GM19324 (cell line): ENCODE results near the gene UNC93A.
"Not testable (repeated sequence)": the region's sequence is repeated elsewhere in the genome, so short reads cannot be mapped to it uniquely, and the experiment has no call there.

Experiments used
- ATAC-seq: cut with Tn5 transposase; IDR thresholded peaks from one replicate; pipeline ENCODE4 v1.9.1; 2021; ENCODE audit warnings: mild to moderate bottlenecking, moderate library complexity; ENCODE audit not compliant: unreplicated experiment, low FRiP score

Gene UNC93A

DNA sequence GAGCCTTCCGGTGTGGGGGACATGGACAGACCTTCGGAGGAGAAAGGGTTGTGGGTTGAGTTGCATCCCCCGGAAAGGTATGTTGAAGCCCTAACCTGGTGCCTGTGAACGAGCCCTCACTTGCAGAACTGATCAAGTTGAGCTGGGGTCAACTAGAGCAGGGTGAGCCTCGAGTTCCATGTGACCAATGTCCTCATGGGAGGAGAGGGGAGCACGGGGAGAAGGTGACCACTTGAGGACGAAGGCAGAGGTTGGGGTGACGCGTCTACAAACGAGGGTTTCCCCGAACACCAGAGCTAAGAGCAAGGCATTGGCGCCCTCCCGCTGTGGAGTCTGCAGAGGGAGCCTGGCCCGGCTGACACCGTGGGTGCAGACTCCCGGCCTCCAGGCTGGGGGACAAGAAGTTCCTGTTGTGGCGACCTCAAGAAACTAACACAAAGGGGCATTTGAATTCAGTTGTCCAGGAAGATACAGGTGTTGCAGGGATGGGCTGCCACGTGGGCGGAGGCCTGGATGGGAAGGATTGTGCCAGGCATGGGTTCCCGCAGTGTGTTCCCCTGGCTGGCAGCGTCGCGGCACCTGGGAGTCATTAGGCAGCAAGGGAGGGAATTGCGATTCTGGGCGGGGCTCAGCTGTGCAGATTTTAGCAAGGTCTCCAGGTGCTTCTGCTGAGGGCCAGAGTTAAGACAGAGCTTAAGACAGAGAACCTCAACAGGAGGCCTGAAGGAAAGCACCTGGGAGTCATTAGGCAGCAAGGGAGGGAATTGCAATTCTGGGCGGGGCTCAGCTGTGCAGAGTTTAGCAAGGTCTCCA, 20.4 kb upstream of the UNC93A start:
- ATAC-seq: no peak

DNA sequence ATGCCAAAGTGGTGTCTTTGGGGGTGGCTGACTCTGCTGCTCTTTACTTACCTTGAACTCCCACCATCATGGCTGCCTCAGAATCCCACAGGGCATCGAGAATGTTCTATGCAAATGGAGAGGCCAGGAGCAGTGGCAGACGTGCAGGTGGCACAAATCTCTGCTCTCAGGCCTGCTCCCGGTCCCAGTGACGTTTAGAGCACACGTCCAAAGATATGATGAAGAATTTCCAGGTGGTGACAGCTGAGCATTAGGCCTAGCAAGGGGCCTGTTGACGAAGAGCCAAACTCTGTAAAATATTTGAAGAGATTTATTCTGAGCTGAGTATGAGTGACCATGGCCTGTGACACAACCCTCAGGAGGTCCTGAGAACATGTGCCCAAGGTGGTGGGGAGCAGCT, 19.0 kb upstream of the UNC93A start:
- ATAC-seq: no peak

DNA sequence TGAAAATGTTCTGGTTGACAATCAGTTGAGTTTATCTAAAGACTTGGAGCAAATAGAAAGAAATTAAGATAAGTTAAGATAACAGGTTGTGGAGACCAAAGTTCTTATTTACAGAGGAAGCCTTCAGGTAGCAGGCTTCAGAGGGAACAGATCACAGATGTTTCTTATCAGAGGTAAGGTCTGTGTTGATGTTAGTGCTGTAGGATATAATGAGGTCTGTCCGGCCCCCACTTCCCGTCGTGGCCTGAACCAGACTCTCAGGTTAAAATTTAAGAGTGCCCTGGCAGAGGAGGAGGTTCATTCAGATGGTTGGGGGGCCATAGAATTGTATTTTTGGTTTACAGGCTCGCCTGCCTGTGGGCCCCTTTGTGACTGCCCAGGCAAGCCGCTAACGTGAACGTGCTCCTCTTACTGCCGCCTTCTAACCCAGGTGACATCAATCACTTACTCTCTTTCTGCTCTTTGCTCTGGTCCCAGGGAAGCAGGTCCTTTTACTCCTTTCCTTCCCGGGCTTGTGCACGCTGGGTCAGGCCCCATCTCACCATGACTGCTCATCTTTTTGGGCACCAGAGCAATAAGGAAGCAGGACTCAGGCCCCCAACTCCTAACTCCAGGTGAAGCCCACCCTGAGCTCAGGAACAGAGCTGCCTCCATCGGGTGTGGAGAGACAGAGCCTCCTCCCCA, 18.3 kb upstream of the UNC93A start:
- ATAC-seq: no peak

DNA sequence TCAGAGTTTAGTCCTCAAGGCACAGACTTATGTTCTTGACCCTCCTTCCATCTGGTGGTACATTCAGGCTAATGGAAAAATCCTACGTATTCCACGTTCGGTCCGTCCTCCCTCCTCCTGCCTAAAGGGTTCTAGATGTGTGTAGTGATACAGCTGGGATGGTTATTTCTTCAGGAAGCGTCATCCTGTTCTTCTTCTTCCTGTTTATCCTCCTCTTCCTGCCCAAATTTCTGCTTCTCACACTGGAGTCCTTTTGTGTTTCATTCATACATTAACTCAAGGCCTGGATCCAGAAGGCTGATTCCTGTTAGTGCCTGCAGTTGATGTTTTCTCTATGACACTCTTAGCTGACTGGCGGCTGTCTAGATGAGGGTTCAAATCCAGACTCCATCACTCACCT, 16.8 kb upstream of the UNC93A start:
- no peak for ATAC-seq

DNA sequence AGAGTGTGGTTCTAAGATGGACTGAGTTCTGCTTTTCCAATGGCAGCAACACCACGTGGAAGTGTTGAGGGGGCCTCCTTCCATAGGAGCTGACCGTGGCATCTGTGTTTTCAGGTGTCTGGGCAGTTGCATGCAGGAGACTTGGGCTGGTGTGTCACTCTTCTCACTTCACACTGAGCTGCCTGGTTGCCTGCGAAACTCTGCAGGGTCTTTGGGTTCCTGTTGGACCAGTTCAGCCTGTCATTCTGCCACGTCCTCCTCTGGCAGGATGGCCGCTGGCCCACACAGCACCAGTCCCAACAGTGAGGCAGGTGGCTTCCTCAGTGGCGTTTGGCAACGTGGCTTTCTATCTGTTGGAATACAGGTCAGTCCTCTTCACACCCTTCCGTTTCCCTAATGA, 16.1 kb upstream of the UNC93A start:
- ATAC-seq: no peak

DNA sequence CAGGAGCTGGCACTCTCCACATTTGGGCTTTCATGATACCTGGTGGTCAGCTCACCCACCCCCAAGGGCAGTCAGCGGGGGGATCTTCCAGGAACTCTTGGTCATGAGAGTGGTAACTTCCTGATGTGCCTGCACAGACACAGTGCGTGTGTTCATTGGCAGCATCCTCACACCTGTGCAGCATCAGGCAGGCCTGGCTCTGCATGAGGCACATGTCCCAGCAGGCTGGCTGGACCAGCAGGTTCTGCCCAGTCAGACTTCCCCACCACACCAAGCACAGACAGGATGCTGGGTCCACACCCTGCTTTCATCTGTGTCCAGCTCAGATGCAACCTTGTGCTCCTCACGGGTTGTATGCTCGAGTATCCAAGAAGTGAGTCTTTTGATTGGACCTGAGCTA, 15.7 kb upstream of the UNC93A start:
- no peak for ATAC-seq

DNA sequence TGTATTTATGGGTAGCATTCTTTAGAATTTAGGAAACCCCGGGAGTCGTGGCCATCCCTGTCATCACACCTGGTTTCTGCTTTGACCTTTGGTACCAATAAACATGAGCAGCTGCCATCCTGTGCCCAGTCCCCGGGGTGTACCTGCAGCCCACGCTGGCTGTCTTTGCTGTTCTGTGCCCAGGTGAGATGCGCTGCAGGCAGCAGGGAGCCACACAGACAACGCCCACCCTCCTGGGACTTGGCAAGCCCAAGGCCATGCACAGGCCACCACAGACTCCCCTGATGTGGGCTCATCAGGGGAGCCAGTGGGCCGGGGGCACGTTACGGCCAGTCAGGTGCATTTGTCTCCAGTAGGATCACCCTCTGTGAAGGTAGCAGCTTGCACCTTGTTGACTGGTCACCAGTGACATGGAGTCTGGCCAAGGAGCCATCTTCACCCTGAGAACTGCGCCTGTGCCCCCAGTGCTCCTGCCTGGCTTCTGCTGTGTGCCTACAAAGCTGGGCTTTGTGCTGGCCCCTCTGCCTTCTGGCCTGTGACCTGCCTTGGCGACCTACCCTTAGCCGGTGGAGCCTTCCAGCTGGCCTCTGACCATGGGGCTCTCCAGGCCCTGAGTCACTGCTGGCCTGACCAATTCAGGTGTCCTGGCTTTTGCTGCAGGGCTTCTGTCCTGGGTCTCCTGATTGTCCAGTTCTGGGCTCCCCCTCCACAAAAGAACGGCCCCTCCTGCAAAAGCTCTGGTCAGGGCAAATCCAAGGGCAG, 14.2 kb upstream of the UNC93A start:
- ATAC-seq: no peak

DNA sequence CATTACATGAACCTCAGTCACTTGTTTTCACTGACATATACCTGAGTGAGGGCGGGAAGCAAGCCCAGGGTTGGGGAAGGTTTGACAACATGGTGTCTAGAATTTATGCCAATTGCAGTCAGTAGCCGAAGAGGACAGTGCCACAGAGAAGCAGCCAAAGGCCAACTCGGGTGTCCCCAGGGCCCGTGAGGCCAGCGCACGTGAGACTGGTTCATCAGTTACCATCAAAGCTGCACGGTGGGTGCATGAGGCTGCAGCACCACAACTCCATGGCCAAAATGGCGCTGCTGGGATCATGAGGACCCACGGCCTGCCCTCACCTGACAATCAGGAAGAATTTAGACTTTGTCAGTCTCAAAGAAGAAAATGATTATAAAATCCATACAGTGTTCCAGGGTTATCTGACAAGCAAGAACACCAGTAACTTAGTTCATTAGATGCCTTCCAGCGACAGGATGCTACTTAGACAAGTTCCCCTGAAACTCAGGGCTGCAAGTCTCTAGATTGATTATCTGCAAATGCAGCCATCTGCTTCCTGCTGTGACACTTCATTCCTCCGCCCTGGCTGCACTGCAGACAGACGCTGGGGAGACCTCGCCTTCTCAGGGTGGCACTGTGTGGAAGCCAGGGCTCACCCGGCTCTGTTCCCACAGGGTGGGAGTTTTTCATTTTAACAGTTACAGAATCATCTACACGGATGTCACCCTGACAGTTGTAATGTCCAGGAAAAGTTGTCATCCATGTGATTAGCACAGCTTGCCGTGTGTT, 12.8 kb upstream of the UNC93A start:
- ATAC-seq: not testable (repeated sequence)

DNA sequence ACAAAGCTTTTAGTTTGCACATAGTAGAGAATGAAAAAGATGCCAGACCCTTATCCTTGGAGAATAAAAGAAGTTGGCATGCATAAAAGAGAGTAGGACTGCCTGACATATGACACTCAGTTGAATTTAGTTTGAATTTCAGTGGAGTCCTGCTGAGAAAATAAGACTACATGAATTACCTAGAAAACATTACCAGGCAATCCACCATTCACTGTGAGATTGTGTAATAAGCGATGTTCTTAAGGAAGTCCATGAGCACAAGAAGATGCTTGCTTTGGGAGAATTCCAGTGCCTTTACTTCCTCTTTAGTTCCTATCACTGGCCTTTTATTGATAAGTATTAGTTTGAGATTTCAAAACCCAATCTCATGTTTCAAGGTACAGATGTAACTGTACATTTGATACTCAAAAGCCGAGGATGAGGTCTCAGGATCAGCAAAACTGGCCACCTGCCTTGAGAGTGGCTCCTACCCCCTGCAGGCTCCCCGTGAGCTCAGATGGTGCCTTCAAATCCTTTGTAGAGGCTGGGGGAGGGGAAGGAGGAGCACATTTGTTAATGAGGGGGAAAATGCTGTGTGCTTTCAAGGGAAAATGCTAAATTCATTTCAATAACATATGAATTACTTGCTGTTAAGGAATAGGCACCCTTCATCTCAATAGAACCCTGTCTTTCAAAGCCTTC, 11.2 kb upstream of the UNC93A start:
- no peak for ATAC-seq

DNA sequence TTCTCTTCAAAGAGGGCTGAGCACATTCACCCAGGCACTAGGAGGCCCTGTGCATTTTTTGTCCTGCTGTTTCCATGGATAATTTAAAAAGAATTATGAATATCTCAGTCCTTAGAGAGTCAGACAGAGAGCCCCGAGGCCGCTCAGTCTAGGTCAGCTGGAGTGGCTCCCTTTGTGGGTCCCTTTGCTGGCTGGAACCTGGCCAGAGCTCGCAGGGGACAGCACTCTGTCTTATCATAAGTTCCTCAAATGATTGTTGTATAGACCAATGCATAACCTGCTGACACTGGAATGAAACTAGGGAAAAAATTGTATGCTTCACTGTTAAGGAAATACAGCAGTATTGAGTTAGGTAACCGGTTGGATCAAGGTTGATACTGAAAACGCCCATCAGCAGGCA, 10.6 kb upstream of the UNC93A start:
- not testable (repeated sequence) for ATAC-seq

DNA sequence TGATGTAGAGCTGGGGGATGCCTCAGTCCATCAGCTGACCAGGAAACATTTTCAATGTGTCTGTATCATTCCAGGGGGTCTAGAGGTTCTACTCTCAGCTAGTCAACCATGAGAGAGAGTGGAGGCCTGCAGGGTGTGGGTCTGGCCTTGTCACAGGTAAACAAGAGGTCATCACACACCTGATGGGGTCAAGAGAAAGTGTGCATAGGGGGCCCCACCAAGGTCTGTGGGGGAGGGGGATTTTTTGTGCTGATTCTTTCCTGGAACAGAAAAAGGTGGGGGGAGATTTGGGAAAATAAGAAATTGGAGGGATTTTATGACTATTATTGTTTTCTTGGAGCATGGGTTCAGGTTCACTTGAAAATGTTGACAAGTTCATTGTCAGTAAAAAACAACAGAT, 8.9 kb upstream of the UNC93A start:
- ATAC-seq: no peak

DNA sequence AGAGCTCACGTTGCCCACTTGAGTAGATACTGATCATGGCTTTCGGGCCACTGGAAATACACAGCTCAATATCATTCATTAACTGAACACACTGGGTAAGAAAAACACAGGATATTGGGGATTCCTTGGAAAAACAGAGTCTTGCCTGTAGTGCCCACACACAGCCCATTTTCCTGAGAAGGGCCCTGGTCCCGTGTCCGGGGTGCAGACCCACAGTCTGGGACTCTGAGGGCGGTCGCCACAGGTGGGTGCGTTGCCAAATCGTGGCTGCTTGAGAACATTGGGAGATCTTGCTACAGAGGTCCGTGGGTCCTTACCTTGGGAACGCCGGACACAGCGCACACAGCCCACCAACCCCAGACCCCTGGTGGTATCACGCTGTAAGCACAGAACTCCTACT, 6.5 kb upstream of the UNC93A start:
- not testable (repeated sequence) for ATAC-seq

DNA sequence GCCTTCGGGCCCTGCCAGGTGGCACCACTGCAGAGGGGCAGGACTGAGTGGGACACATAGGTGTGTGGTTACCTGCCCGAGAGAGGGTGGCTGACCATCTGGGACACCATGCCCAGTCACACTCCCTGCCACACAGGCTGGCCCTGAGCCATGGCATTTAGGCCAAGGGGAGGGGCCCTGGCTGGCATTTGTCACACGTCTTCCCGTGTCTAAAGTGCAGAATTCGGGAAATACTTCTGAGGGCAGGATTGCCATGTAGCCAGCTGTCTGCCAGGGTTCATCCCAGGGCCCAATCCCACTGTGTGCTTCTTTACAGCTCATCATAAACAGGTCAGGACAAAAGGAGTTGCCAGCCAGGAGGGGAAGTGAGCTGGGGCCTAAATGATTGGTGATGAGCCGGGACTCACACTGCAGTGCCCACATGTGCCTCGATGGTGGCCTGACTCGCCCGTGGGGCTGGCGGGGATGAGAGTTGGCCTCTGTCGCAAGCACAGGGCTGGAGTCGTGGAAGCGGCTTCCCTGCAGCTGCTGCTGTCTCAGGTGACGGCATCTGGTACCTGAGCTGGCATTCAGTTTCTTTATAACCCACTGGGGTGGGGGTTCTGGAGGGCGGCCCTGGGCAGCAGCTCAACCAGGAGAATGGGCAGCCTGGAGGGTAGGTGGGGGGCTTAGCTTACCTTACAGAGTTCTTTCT, 5.9 kb upstream of the UNC93A start:
- ATAC-seq: no peak

DNA sequence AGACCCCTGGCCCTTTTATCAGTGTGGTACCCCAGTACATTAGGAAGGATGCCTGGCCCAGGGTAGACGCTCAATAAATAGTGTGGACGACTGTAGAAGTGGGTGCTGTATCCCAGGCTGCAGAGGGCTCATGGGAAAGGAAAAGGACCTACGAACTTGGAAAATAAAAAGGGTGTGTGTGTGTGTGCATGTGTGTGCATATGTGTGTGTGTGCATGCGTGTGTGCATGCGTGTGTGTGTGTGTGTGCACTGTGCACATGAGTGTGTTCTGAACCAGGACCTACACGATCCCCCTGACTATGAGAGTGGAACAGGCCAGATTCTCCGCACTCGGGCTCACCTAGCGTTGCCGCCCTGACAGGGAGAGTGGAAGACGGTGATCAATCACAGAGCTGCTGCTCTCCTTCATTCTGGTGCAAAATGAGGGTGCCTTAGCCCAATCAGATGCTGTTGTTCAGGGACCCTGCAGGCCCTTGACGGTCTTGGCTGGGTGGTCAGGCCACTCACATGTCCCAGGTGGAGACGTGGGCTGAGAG, 3.5 kb upstream of the UNC93A start:
- ATAC-seq: no peak

DNA sequence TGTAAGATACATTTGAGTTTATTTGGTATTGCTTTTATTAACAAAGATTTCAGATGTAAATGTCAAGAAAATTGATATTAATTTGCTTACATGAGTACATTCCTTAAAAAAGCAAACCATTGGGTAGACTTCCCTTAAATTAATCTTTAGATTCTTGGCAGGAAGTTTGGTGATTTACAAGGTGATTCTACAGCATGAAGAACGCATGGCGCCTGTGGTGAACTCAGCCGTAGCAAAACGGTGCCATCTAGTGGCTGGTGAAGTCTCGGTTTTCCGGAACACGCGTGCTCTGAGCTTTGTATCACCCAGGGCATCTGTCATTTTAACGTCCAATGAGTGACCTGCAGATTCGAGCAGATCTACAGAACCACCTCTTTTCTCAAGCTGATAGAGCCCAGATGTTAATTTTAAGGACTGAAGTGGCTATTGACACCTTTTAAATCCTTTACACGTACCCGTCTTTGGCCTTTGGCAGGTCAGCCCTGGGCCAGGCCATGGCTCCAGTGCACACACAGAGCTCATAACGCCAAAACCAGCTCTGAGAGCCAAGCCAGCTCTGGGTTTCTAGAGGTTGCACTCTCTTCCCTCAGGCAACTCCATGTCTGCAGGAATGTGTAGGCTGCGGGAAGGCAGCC, 2.4 kb upstream of the UNC93A start:
- peak; percentile 60 for ATAC-seq

DNA sequence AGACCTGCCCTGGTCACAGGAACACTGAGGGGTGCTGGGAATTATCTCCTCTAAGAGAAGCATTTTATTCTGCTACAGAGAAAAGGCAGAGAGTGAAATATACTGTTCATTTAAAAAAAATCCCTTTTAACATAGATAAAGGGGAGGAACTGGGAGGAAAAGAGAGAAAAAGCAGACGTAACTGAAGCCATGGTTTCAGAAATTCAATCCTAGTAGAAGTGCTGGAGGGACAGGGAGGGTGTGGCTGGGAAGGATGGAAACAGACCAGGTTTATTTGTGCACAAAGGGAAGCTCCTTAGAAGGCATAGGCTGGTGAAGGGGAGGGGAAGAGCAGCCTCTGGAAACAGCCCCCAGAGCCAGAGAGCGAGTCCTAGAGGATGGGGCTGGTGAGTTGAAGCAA, 1.8 kb upstream of the UNC93A start:
- ATAC-seq: not testable (repeated sequence)

DNA sequence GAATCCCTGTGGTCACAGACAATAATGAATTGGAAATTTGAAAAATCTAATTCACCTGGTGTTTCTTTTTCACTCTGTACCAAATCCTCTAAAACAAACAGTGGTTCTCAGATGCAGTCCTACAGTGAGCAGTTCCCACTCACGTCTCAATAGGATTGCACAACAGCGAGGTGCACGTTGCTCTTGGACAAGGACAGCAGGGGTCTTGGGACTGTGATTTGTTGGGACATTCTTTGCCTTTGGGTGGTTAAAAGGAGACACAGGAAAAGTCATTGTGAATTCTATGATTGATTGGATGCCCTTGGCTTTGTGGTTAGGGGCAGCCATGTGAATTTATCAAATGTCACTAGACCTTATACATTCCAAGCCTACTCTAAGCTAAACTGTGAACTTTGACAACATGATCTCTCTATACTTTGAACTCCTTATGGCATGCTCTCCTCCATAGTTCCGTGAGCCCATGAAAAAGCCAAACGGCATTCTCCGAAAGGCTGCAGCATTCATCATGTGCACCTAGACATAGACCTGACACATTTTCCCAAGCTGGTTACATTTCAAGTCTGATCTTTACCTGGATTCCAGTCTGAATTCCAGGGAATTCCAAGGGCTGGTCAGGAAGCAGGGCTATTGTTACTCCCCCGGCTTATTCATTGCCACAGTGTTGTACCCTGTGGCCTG, 647 bp downstream of the UNC93A start:
- ATAC-seq: no peak
